Measurements from ENCODE around the gene TMEM237. TPM values are rescaled to one million over a fixed set of nuclear protein-coding genes. Genes with fewer than 3 reads are reported as not detected.

Gene TMEM237
- total and polyA plus RNA-seq, 2 donors (not counting 1 experiment from before 2014, with no cell fraction given), result 23.8 to 64.1 TPM

- Histone ChIP-seq H3K27ac (ENCODE audit: insufficient read depth, low read length) (no peak overlapping the region), H3K79me2 (ENCODE audit: control insufficient read depth, insufficient read depth, low read length) (no peaks in the 10 kb centered on the region), H3K9ac (ENCODE audit: insufficient read depth, low read length) (no peak overlapping the region), H3K4me3 (replicated peaks in 1 of 4; ENCODE audit: control extremely low read depth in 1 of 4, insufficient read depth in 1 of 4, low read depth in 3 of 4, low read length in 4 of 4) (no peak overlapping the region), H3K36me3 (ENCODE audit: control insufficient read depth, insufficient read depth, low read length) (no peaks in the 10 kb centered on the region), H3K9me3 (ENCODE audit: control insufficient read depth, insufficient read depth, low read depth, low read length) (no peaks in the 10 kb centered on the region), H3K4me1 (ENCODE audit: control insufficient read depth, extremely low read depth, insufficient read depth, low read length) (no peaks in the 10 kb centered on the region), H3K27me3 (ENCODE audit: control insufficient read depth, insufficient read depth, low read length) (no peaks in the 10 kb centered on the region), H3K4me2 (ENCODE audit: extremely low read depth, insufficient read depth, low read length) (no peak overlapping the region), H2AFZ (ENCODE audit: low read length) (no peak overlapping the region), H4K20me1 (ENCODE audit: control insufficient read depth, extremely low read depth, insufficient read depth, low read length) (no peaks in the 10 kb centered on the region)
- no peak for DNase-seq (ENCODE audit: low read depth in 2 of 2)
- TF ChIP-seq CTCF (conservative IDR thresholded peaks at IDR 0.05 in 1 of 2, IDR thresholded peaks at IDR 0.05 in 1 of 2; ENCODE audit: low read depth in 1 of 2, low read length in 2 of 2), result no peak
- no peak for TF ChIP-seq EZH2 (IDR thresholded peaks at IDR 0.05; ENCODE audit: low read length, missing control alignments)
These were observed 18.1 kb upstream of the TMEM237 start for GRCh38 chr2:201661366-201661765.

GRCh38 chr2:201660293-201660895 is 17.1 kb upstream of the TMEM237 start:
- H3K27ac ChIP-seq (ENCODE audit: insufficient read depth, low read length), result no peak overlapping the region
- H2AFZ ChIP-seq (ENCODE audit: low read length), result peak overlapping the region; percentile 12
- H3K36me3 ChIP-seq (ENCODE audit: control insufficient read depth, insufficient read depth, low read length), result no peaks in the 10 kb centered on the region
- no peaks in the 10 kb centered on the region for H3K79me2 ChIP-seq (ENCODE audit: control insufficient read depth, insufficient read depth, low read length)
- no peaks in the 10 kb centered on the region for H3K9me3 ChIP-seq (ENCODE audit: control insufficient read depth, insufficient read depth, low read depth, low read length)
- DNase-seq (ENCODE audit: low read depth in 2 of 2), result no peak
- peaks cover 6% of the 10 kb centered on the region for H3K4me1 ChIP-seq (ENCODE audit: control insufficient read depth, extremely low read depth, insufficient read depth, low read length)
- TF ChIP-seq EZH2 (IDR thresholded peaks at IDR 0.05; ENCODE audit: low read length, missing control alignments) (no peak), CTCF (conservative IDR thresholded peaks at IDR 0.05 in 1 of 2, IDR thresholded peaks at IDR 0.05 in 1 of 2; ENCODE audit: low read depth in 1 of 2, low read length in 2 of 2) (no peak)
- H3K9ac ChIP-seq (ENCODE audit: insufficient read depth, low read length), result no peak overlapping the region
- H3K4me3 ChIP-seq (replicated peaks in 1 of 4; ENCODE audit: control extremely low read depth in 1 of 4, insufficient read depth in 1 of 4, low read depth in 3 of 4, low read length in 4 of 4), result no peak overlapping the region
- no peaks in the 10 kb centered on the region for H3K27me3 ChIP-seq (ENCODE audit: control insufficient read depth, insufficient read depth, low read length)
- no peaks in the 10 kb centered on the region for H4K20me1 ChIP-seq (ENCODE audit: control insufficient read depth, extremely low read depth, insufficient read depth, low read length)
- H3K4me2 ChIP-seq (ENCODE audit: extremely low read depth, insufficient read depth, low read length), result no peak overlapping the region

GRCh38 chr2:201656740-201657139 is 13.4 kb upstream of the TMEM237 start:
- TF ChIP-seq EZH2 (IDR thresholded peaks at IDR 0.05; ENCODE audit: low read length, missing control alignments) (no peak), CTCF (conservative IDR thresholded peaks at IDR 0.05 in 1 of 2, IDR thresholded peaks at IDR 0.05 in 1 of 2; ENCODE audit: low read depth in 1 of 2, low read length in 2 of 2) (no peak)
- Histone ChIP-seq H3K4me1 (ENCODE audit: control insufficient read depth, extremely low read depth, insufficient read depth, low read length) (peaks cover 19% of the 10 kb centered on the region), H2AFZ (ENCODE audit: low read length) (no peak overlapping the region)

More at GRCh38 chr2:201656740-201657139, 13.4 kb upstream of the TMEM237 start:
- DNase-seq (ENCODE audit: low read depth in 2 of 2), result no peak
- Histone ChIP-seq H4K20me1 (ENCODE audit: control insufficient read depth, extremely low read depth, insufficient read depth, low read length) (no peaks in the 10 kb centered on the region), H3K79me2 (ENCODE audit: control insufficient read depth, insufficient read depth, low read length) (no peaks in the 10 kb centered on the region), H3K9me3 (ENCODE audit: control insufficient read depth, insufficient read depth, low read depth, low read length) (no peaks in the 10 kb centered on the region), H3K27ac (ENCODE audit: insufficient read depth, low read length) (no peak overlapping the region), H3K4me3 (replicated peaks in 1 of 4; ENCODE audit: control extremely low read depth in 1 of 4, insufficient read depth in 1 of 4, low read depth in 3 of 4, low read length in 4 of 4) (no peak overlapping the region), H3K36me3 (ENCODE audit: control insufficient read depth, insufficient read depth, low read length) (no peaks in the 10 kb centered on the region), H3K9ac (ENCODE audit: insufficient read depth, low read length) (no peak overlapping the region), H3K27me3 (ENCODE audit: control insufficient read depth, insufficient read depth, low read length) (no peaks in the 10 kb centered on the region), H3K4me2 (ENCODE audit: extremely low read depth, insufficient read depth, low read length) (no peak overlapping the region)
